ENCODE measurements around the gene LDLRAD3.

LDLRAD3 gene

DNA sequence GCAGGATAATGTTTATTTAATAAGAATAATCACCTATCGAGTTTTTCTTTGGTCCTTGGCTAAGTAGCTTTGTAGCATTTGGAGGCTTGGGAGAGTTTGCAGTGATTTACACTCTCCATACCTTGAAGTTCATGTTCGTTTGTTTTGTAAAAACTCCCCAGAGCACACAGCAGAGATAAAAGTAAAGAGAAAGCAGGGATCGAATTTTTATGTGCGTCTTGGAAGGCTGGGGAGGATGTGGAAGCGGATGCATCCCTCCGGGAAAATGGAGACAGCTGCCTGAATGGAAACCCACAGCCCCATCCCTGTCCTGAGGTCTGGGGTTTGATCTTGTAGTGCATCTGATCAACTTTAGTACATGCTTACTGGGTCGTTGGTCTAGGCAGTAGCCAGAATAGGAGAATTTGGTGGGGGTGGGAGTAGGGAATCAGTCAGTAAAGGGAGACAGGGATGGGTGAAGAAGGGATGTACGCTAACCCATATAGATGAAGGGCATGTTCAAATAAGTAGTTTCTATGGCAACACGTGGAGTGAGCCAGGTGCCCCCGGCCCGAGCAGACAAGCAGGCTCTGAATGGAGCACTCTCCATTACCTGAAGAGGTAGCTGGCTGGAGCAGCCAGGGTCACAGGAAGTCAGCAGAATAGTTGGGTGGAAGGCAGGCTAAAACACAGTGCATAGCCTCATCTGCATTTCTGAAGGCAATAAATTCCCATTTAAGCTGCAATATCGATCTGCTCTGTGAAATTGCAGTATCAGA lies 197.5 kb downstream of the LDLRAD3 start:
- H3K27me3 ChIP-seq (ENCODE audit: insufficient read depth, low read length, poor library complexity): no peaks in the 10 kb centered on the region
- no peak overlapping the region for H3K23ac ChIP-seq (ENCODE audit: low read length)
- no peak overlapping the region for H3K4me3 ChIP-seq (ENCODE audit: low read length)
- H3K4ac ChIP-seq (ENCODE audit: low read depth, low read length): no peak overlapping the region
- H3K79me1 ChIP-seq (ENCODE audit: low read length): peaks cover 2% of the 10 kb centered on the region
- H3K9ac ChIP-seq (ENCODE audit: low read length): no peak overlapping the region
- H3K27ac ChIP-seq (ENCODE audit: low read depth, low read length): no peak overlapping the region
- H3K4me1 ChIP-seq (ENCODE audit: control insufficient read depth, low read depth, low read length): no peaks in the 10 kb centered on the region
- WGBS (ENCODE audit: extremely low coverage, insufficient coverage, low lambda C conversion rate): no CpG with 5 or more reads among the region's 12 CpGs
- H2BK120ac ChIP-seq (ENCODE audit: low read depth, low read length): no peak overlapping the region
- H2BK5ac ChIP-seq (ENCODE audit: low read length): no peak overlapping the region
- no peak overlapping the region for H4K8ac ChIP-seq (ENCODE audit: low read depth, low read length)
- DNase-seq: no peak
- no peak overlapping the region for H3K18ac ChIP-seq (ENCODE audit: low read length)
- no peak overlapping the region for H2BK15ac ChIP-seq (replicated peaks; ENCODE audit: low read depth)
- no peak overlapping the region for H3K56ac ChIP-seq (ENCODE audit: low read length)
- H2AK5ac ChIP-seq (ENCODE audit: low read length): no peak overlapping the region
- no peaks in the 10 kb centered on the region for H3K36me3 ChIP-seq (ENCODE audit: control insufficient read depth, insufficient read depth, low read length)
- no peaks in the 10 kb centered on the region for H3K79me2 ChIP-seq (ENCODE audit: control insufficient read depth, insufficient read depth, low read length)
- H3K4me2 ChIP-seq (ENCODE audit: low read length): no peak overlapping the region
- no peak overlapping the region for H4K5ac ChIP-seq (ENCODE audit: low read length)

DNA sequence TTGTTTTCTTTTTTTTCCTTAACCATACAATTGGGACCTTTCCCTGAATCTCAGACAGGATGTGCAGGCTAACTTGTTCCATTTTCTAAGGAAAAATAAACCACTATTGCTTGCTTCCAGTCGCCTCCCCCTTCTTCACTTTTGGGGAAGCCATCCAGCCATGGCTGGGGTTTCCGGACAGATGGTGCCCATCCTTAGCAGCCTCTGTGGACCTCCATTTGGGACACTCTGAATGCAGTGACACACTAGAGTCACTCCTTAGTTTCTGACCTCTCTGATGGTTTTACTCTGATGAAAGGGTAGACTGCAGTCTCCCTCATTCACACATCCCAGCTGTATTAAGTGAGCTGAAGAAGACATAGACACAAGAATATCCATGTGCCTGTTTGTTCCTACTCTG lies 198.1 kb downstream of the LDLRAD3 start:
- Histone ChIP-seq H3K4me1 (ENCODE audit: control insufficient read depth, low read depth, low read length) (no peaks in the 10 kb centered on the region), H3K27ac (ENCODE audit: low read depth, low read length) (no peak overlapping the region), H2BK15ac (replicated peaks; ENCODE audit: low read depth) (no peak overlapping the region), H4K5ac (ENCODE audit: low read length) (no peak overlapping the region), H3K36me3 (ENCODE audit: control insufficient read depth, insufficient read depth, low read length) (no peaks in the 10 kb centered on the region), H3K23ac (ENCODE audit: low read length) (no peak overlapping the region), H3K79me2 (ENCODE audit: control insufficient read depth, insufficient read depth, low read length) (no peaks in the 10 kb centered on the region), H4K8ac (ENCODE audit: low read depth, low read length) (no peak overlapping the region), H2BK5ac (ENCODE audit: low read length) (no peak overlapping the region), H3K4me3 (ENCODE audit: low read length) (no peak overlapping the region), H3K4ac (ENCODE audit: low read depth, low read length) (no peak overlapping the region), H3K56ac (ENCODE audit: low read length) (no peak overlapping the region), H3K4me2 (ENCODE audit: low read length) (no peak overlapping the region), H3K9ac (ENCODE audit: low read length) (no peak overlapping the region), H3K27me3 (ENCODE audit: insufficient read depth, low read length, poor library complexity) (no peaks in the 10 kb centered on the region), H2BK120ac (ENCODE audit: low read depth, low read length) (no peak overlapping the region), H3K18ac (ENCODE audit: low read length) (no peak overlapping the region), H3K79me1 (ENCODE audit: low read length) (peaks cover 2% of the 10 kb centered on the region), H2AK5ac (ENCODE audit: low read length) (no peak overlapping the region)
- WGBS (ENCODE audit: extremely low coverage, insufficient coverage, low lambda C conversion rate): no CpG with 5 or more reads among the region's 2 CpGs
- DNase-seq: no peak

GRCh38 chr11:36142439-36142838 lies 198.6 kb downstream of the LDLRAD3 start:
- Histone ChIP-seq H3K56ac (ENCODE audit: low read length) (no peak overlapping the region), H2BK15ac (replicated peaks; ENCODE audit: low read depth) (no peak overlapping the region), H3K4me3 (ENCODE audit: low read length) (no peak overlapping the region), H3K4ac (ENCODE audit: low read depth, low read length) (no peak overlapping the region), H2BK120ac (ENCODE audit: low read depth, low read length) (no peak overlapping the region), H3K27ac (ENCODE audit: low read depth, low read length) (no peak overlapping the region), H3K4me1 (ENCODE audit: control insufficient read depth, low read depth, low read length) (no peaks in the 10 kb centered on the region), H3K23ac (ENCODE audit: low read length) (no peak overlapping the region), H2AK5ac (ENCODE audit: low read length) (no peak overlapping the region), H3K36me3 (ENCODE audit: control insufficient read depth, insufficient read depth, low read length) (no peaks in the 10 kb centered on the region), H2BK5ac (ENCODE audit: low read length) (no peak overlapping the region), H3K79me2 (ENCODE audit: control insufficient read depth, insufficient read depth, low read length) (no peaks in the 10 kb centered on the region), H3K9ac (ENCODE audit: low read length) (no peak overlapping the region), H3K79me1 (ENCODE audit: low read length) (peaks cover 2% of the 10 kb centered on the region), H3K4me2 (ENCODE audit: low read length) (no peak overlapping the region), H3K27me3 (ENCODE audit: insufficient read depth, low read length, poor library complexity) (no peaks in the 10 kb centered on the region), H4K8ac (ENCODE audit: low read depth, low read length) (no peak overlapping the region), H4K5ac (ENCODE audit: low read length) (no peak overlapping the region), H3K18ac (ENCODE audit: low read length) (no peak overlapping the region)
- no peak for DNase-seq
- WGBS (ENCODE audit: extremely low coverage, insufficient coverage, low lambda C conversion rate): no CpG with 5 or more reads among the region's 8 CpGs

DNA sequence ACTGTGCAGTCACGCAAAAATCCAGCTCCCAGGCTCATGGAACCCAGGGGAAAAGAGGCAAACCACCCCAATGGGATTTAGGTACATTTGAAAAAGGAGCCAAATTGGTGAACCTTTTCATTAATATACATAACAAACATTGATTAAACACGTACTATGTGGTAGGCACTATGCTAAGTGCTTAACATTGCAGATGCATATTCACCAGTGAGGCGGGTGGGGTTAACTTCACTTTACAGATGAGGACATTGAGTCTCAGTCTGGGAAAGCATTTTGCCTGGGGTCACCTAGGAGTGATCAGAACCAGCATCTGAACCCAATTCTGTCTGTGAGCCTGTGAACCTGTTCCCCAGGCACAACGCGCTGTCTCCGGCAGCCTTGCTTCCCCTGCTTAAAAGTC lies 199.0 kb downstream of the LDLRAD3 start:
- Histone ChIP-seq H3K4me3 (ENCODE audit: low read length) (no peak overlapping the region), H3K4me2 (ENCODE audit: low read length) (no peak overlapping the region), H2AK5ac (ENCODE audit: low read length) (no peak overlapping the region), H4K5ac (ENCODE audit: low read length) (no peak overlapping the region), H3K4me1 (ENCODE audit: control insufficient read depth, low read depth, low read length) (no peaks in the 10 kb centered on the region), H3K56ac (ENCODE audit: low read length) (no peak overlapping the region), H3K18ac (ENCODE audit: low read length) (no peak overlapping the region), H3K79me1 (ENCODE audit: low read length) (peaks cover 2% of the 10 kb centered on the region), H3K23ac (ENCODE audit: low read length) (no peak overlapping the region), H2BK120ac (ENCODE audit: low read depth, low read length) (no peak overlapping the region), H2BK5ac (ENCODE audit: low read length) (no peak overlapping the region), H3K9ac (ENCODE audit: low read length) (no peak overlapping the region), H3K27me3 (ENCODE audit: insufficient read depth, low read length, poor library complexity) (no peaks in the 10 kb centered on the region), H2BK15ac (replicated peaks; ENCODE audit: low read depth) (no peak overlapping the region), H4K8ac (ENCODE audit: low read depth, low read length) (no peak overlapping the region), H3K27ac (ENCODE audit: low read depth, low read length) (no peak overlapping the region), H3K4ac (ENCODE audit: low read depth, low read length) (no peak overlapping the region), H3K36me3 (ENCODE audit: control insufficient read depth, insufficient read depth, low read length) (no peaks in the 10 kb centered on the region), H3K79me2 (ENCODE audit: control insufficient read depth, insufficient read depth, low read length) (no peaks in the 10 kb centered on the region)
- DNase-seq: no peak
- WGBS (ENCODE audit: extremely low coverage, insufficient coverage, low lambda C conversion rate): no CpG with 5 or more reads among the region's 6 CpGs

- Histone ChIP-seq H3K4me2 (ENCODE audit: low read length) (no peak overlapping the region), H2BK5ac (ENCODE audit: low read length) (no peak overlapping the region), H3K27me3 (ENCODE audit: insufficient read depth, low read length, poor library complexity) (no peaks in the 10 kb centered on the region), H4K5ac (ENCODE audit: low read length) (no peak overlapping the region), H3K27ac (ENCODE audit: low read depth, low read length) (no peak overlapping the region), H3K4ac (ENCODE audit: low read depth, low read length) (no peak overlapping the region), H2BK15ac (replicated peaks; ENCODE audit: low read depth) (no peak overlapping the region), H3K23ac (ENCODE audit: low read length) (no peak overlapping the region), H3K9ac (ENCODE audit: low read length) (no peak overlapping the region), H3K4me3 (ENCODE audit: low read length) (no peak overlapping the region), H4K8ac (ENCODE audit: low read depth, low read length) (no peak overlapping the region), H3K18ac (ENCODE audit: low read length) (no peak overlapping the region), H3K56ac (ENCODE audit: low read length) (no peak overlapping the region), H3K79me1 (ENCODE audit: low read length) (no peaks in the 10 kb centered on the region), H3K4me1 (ENCODE audit: control insufficient read depth, low read depth, low read length) (no peaks in the 10 kb centered on the region), H3K36me3 (ENCODE audit: control insufficient read depth, insufficient read depth, low read length) (no peaks in the 10 kb centered on the region), H2AK5ac (ENCODE audit: low read length) (no peak overlapping the region), H3K79me2 (ENCODE audit: control insufficient read depth, insufficient read depth, low read length) (no peaks in the 10 kb centered on the region), H2BK120ac (ENCODE audit: low read depth, low read length) (no peak overlapping the region)
- WGBS (ENCODE audit: extremely low coverage, insufficient coverage, low lambda C conversion rate): no CpG with 5 or more reads among the region's 5 CpGs
- peak; percentile 80 for DNase-seq
These were observed 202.6 kb downstream of the LDLRAD3 start for GRCh38 chr11:36146437-36146836.

DNA sequence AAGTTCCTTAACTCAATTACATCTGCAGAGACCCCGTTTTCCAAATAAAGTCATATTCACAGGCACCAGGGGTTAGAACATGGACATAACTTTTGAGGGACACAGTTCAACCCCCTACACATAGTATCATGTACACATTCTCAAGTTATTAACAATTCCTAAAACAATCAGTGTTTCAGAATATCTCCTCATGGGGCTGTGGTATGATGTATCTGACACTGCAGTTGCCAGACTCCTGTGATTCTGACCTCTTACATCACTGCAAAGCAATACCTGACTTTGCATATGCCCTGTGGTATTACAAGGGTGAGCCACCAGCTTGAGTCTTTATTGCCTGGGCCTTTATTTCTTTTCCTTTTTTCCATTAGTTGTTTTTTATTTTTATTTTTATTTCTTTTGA lies 203.6 kb downstream of the LDLRAD3 start:
- no peak for DNase-seq
- Histone ChIP-seq H2BK5ac (ENCODE audit: low read length) (no peak overlapping the region), H2BK15ac (replicated peaks; ENCODE audit: low read depth) (no peak overlapping the region), H3K4ac (ENCODE audit: low read depth, low read length) (no peak overlapping the region), H2BK120ac (ENCODE audit: low read depth, low read length) (no peak overlapping the region), H3K18ac (ENCODE audit: low read length) (no peak overlapping the region), H3K27me3 (ENCODE audit: insufficient read depth, low read length, poor library complexity) (no peaks in the 10 kb centered on the region), H3K79me2 (ENCODE audit: control insufficient read depth, insufficient read depth, low read length) (no peaks in the 10 kb centered on the region), H4K8ac (ENCODE audit: low read depth, low read length) (no peak overlapping the region), H3K4me1 (ENCODE audit: control insufficient read depth, low read depth, low read length) (no peaks in the 10 kb centered on the region), H3K9ac (ENCODE audit: low read length) (no peak overlapping the region), H2AK5ac (ENCODE audit: low read length) (no peak overlapping the region), H3K4me3 (ENCODE audit: low read length) (no peak overlapping the region), H4K5ac (ENCODE audit: low read length) (no peak overlapping the region), H3K23ac (ENCODE audit: low read length) (no peak overlapping the region), H3K36me3 (ENCODE audit: control insufficient read depth, insufficient read depth, low read length) (no peaks in the 10 kb centered on the region), H3K56ac (ENCODE audit: low read length) (no peak overlapping the region), H3K27ac (ENCODE audit: low read depth, low read length) (no peak overlapping the region), H3K79me1 (ENCODE audit: low read length) (no peaks in the 10 kb centered on the region), H3K4me2 (ENCODE audit: low read length) (no peak overlapping the region)
- no CpG with 5 or more reads among the region's 1 CpG for WGBS (ENCODE audit: extremely low coverage, insufficient coverage, low lambda C conversion rate)
